Chondrocyte (in vitro differentiated cells): ENCODE data around the gene PTDSS2. TPM values are rescaled to one million over a fixed set of nuclear protein-coding genes. Genes with fewer than 3 reads are reported as not detected.
A peak's percentile ranks its signal among the peaks of the same experiment; 100 is the strongest.

Experiments used
- DNase-seq: peaks from one replicate; pipeline ENCODE4 v3.0.0; 2021; ENCODE audit warnings: mixed read lengths, low spot score
- H3K27ac Mint-ChIP-seq: one replicate; pipeline ENCODE4 v1.8.0; 2021; ENCODE audit warnings: mild to moderate bottlenecking, moderate library complexity, mixed read lengths; ENCODE audit not compliant: unreplicated experiment
- H3K27me3 Mint-ChIP-seq: 2 replicates; pipeline ENCODE4 v1.8.0; 2021; ENCODE audit warnings: low read depth, mixed read lengths
- H3K36me3 Mint-ChIP-seq: 2 replicates; pipeline ENCODE4 v1.8.0; 2021; ENCODE audit warnings: low read depth, mixed read lengths
- H3K4me1 Mint-ChIP-seq: 2 replicates; pipeline ENCODE4 v1.8.0; 2021; ENCODE audit warnings: low read depth, mild to moderate bottlenecking, mixed read lengths
- H3K4me3 Mint-ChIP-seq: one replicate; pipeline ENCODE4 v1.8.0; 2021; ENCODE audit warnings: mild to moderate bottlenecking, moderate library complexity, mixed read lengths; ENCODE audit not compliant: unreplicated experiment
- H3K9me3 Mint-ChIP-seq: 2 replicates; pipeline ENCODE4 v1.8.0; 2021; ENCODE audit warnings: low read depth, mixed read lengths
- CTCF ChIP-seq: fragments of 200-600 bp; sonication (generic); IDR thresholded peaks from 2 replicates; pipeline ENCODE4 v1.5.0; 2021; ENCODE audit warnings: antibody characterized with exemption, mild to moderate bottlenecking, moderate library complexity
- total RNA-seq: library from RNA; stranded (reverse); gene quantifications from 3 replicates; pipeline ENCODE4 v1.2.1, GENCODE V29; 2021

PTDSS2 gene
- total RNA-seq, 1 donor from 2014 or later: 30.0 TPM

- Mint-ChIP-seq H3K36me3 (peaks cover 7% of the 10 kb centered on the region), H3K27ac (peak within 1 kb of the TSS; percentile 100), H3K27me3 (no peaks in the 10 kb centered on the region), H3K4me1 (peaks cover 40% of the 10 kb centered on the region), H3K9me3 (no peaks in the 10 kb centered on the region), H3K4me3 (peak within 1 kb of the TSS; percentile 93)
- no peak for TF ChIP-seq CTCF
- peak; percentile 100 for DNase-seq
Measured at GRCh38 chr11:506995-507726, 57.1 kb downstream of the PTDSS2 start, which contains the start of gene RNH1. TSS of gene RNH1 (minus strand) at chr11:507242. CDS start at chr11:502162, 5,080 bp downstream.

GRCh38 chr11:507727-508515, 57.8 kb downstream of the PTDSS2 start:
- peaks cover 7% of the 10 kb centered on the region for H3K36me3 Mint-ChIP-seq
- DNase-seq: no peak
- H3K9me3 Mint-ChIP-seq: no peaks in the 10 kb centered on the region
- peak overlapping the region; percentile 74 for H3K27ac Mint-ChIP-seq
- TF ChIP-seq CTCF: no peak
- H3K4me1 Mint-ChIP-seq: peaks cover 38% of the 10 kb centered on the region
- H3K27me3 Mint-ChIP-seq: no peaks in the 10 kb centered on the region
- peak overlapping the region; percentile 93 for H3K4me3 Mint-ChIP-seq

- Mint-ChIP-seq H3K9me3 (no peaks in the 10 kb centered on the region), H3K27ac (no peak overlapping the region), H3K4me1 (peaks cover 32% of the 10 kb centered on the region), H3K4me3 (peak overlapping the region; percentile 36), H3K27me3 (no peaks in the 10 kb centered on the region), H3K36me3 (peaks cover 7% of the 10 kb centered on the region)
- TF ChIP-seq CTCF: no peak
- DNase-seq: no peak
Measured at GRCh38 chr11:508956-509355, 58.9 kb downstream of the PTDSS2 start.

GRCh38 chr11:512761-513595, 62.9 kb downstream of the PTDSS2 start:
- no peaks in the 10 kb centered on the region for H3K27me3 Mint-ChIP-seq
- no peak overlapping the region for H3K4me3 Mint-ChIP-seq
- DNase-seq: no peak
- H3K9me3 Mint-ChIP-seq: peaks cover 7% of the 10 kb centered on the region
- H3K4me1 Mint-ChIP-seq: peaks cover 14% of the 10 kb centered on the region
- no peak for TF ChIP-seq CTCF
- peak overlapping the region; percentile 49 for H3K27ac Mint-ChIP-seq
- H3K36me3 Mint-ChIP-seq: peaks cover 20% of the 10 kb centered on the region

GRCh38 chr11:514606-515005, 64.5 kb downstream of the PTDSS2 start:
- H3K9me3 Mint-ChIP-seq: peaks cover 7% of the 10 kb centered on the region
- H3K27ac Mint-ChIP-seq: no peak overlapping the region
- H3K4me1 Mint-ChIP-seq: peaks cover 10% of the 10 kb centered on the region
- no peak for TF ChIP-seq CTCF
- H3K27me3 Mint-ChIP-seq: no peaks in the 10 kb centered on the region
- no peak overlapping the region for H3K4me3 Mint-ChIP-seq
- peaks cover 20% of the 10 kb centered on the region for H3K36me3 Mint-ChIP-seq
- DNase-seq: no peak
